SIG-M5 treated with dmso at 0.1 percent for 504 hours (cell line): Measurements from ENCODE around the gene SYS1.
"Not testable (repeated sequence)": the region's sequence is repeated elsewhere in the genome, so short reads cannot be mapped to it uniquely, and the experiment has no call there.

Experiments used
- DNase-seq: peaks from one replicate; lab custom pipeline; 2025; ENCODE audit not compliant: unreplicated experiment; lab: John Stamatoyannopoulos, UW

Gene SYS1

GRCh38 chr20:45339799-45340198 is 23.2 kb upstream of the SYS1 start:
- DNase-seq = no peak

GRCh38 chr20:45340236-45340847 is 22.6 kb upstream of the SYS1 start:
- DNase-seq = no peak

- DNase-seq = no peak
These were observed 22.0 kb upstream of the SYS1 start for GRCh38 chr20:45340951-45341350.

GRCh38 chr20:45341579-45341938 is 21.4 kb upstream of the SYS1 start:
- no peak for DNase-seq

GRCh38 chr20:45341939-45342854 is 20.8 kb upstream of the SYS1 start:
- peak; percentile 11 for DNase-seq

- no peak for DNase-seq
These were observed 20.0 kb upstream of the SYS1 start for GRCh38 chr20:45342855-45343531.

- DNase-seq = peak; percentile 42
These were observed 19.3 kb upstream of the SYS1 start for GRCh38 chr20:45343532-45344167.

- peak; percentile 69 for DNase-seq
These were observed 18.6 kb upstream of the SYS1 start for GRCh38 chr20:45344168-45344860.

- peak; percentile 33 for DNase-seq
These were observed 17.6 kb upstream of the SYS1 start for GRCh38 chr20:45345104-45345936.

GRCh38 chr20:45346291-45346718 is 16.7 kb upstream of the SYS1 start:
- no peak for DNase-seq

- DNase-seq = no peak
These were observed 16.1 kb upstream of the SYS1 start for GRCh38 chr20:45346851-45347250.

GRCh38 chr20:45347297-45347935 is 15.5 kb upstream of the SYS1 start:
- no peak for DNase-seq

- peak; percentile 24 for DNase-seq
These were observed 14.8 kb upstream of the SYS1 start, which contains the start of gene SDC4 for GRCh38 chr20:45347936-45348778. TSS of gene SDC4 (minus strand) at chr20:45348424. CDS start at chr20:45348384, 40 bp downstream.

GRCh38 chr20:45350217-45350616 is 12.7 kb upstream of the SYS1 start:
- DNase-seq = no peak

GRCh38 chr20:45350795-45351194 is 12.2 kb upstream of the SYS1 start:
- not testable (repeated sequence) for DNase-seq

- no peak for DNase-seq
These were observed 10.2 kb upstream of the SYS1 start for GRCh38 chr20:45352729-45353128.

- no peak for DNase-seq
These were observed 9.2 kb upstream of the SYS1 start for GRCh38 chr20:45353746-45354145.

GRCh38 chr20:45354423-45355208 is 8.3 kb upstream of the SYS1 start:
- no peak for DNase-seq
